ENCODE results near the gene OPN1MW. TPM values are rescaled to one million over a fixed set of nuclear protein-coding genes. Genes with fewer than 3 reads are reported as not detected.
"Not testable (repeated sequence)": the region's sequence is repeated elsewhere in the genome, so short reads cannot be mapped to it uniquely, and the experiment has no call there.

OPN1MW gene
- total RNA-seq, 5 donors from 2014 or later (not counting 1 experiment from before 2014, with no cell fraction given): not detected

GRCh38 chrX:154226706-154227105 is 44.3 kb downstream of the OPN1MW start:
- H3K36me3 ChIP-seq (ENCODE audit: control insufficient read depth in 2 of 2, extremely low read depth in 1 of 2, insufficient read depth in 1 of 2, low read length in 1 of 2); H3K27me3 Mint-ChIP-seq; H3K27me3 ChIP-seq (replicated peaks in 1 of 2; ENCODE audit: control insufficient read depth in 2 of 2, extremely low read depth in 1 of 2, insufficient read depth in 2 of 2, low read length in 1 of 2); ATAC-seq (replicated peaks in 1 of 4); H3K4me3 Mint-ChIP-seq; H3K27ac Mint-ChIP-seq; H3K4me1 ChIP-seq (ENCODE audit: control insufficient read depth in 1 of 2, extremely low read depth in 1 of 2, insufficient read depth in 2 of 2, low read length in 2 of 2); H3K4me3 ChIP-seq (ENCODE audit: control insufficient read depth in 1 of 2, extremely low read depth in 1 of 2, low read length in 1 of 2); H3K27ac ChIP-seq (ENCODE audit: low read length); H3K9me3 ChIP-seq; H3K4me1 Mint-ChIP-seq; CTCF ChIA-PET; H3K36me3 Mint-ChIP-seq; H3K9me3 Mint-ChIP-seq; POLR2A ChIA-PET; DNase-seq: not testable (repeated sequence)
- WGBS (ENCODE audit: insufficient coverage): no CpG with 5 or more reads among the region's 9 CpGs

GRCh38 chrX:154231443-154231842 is 49.0 kb downstream of the OPN1MW start:
- CTCF ChIA-PET; DNase-seq; H3K27ac ChIP-seq (ENCODE audit: low read length); H3K9me3 Mint-ChIP-seq; H3K36me3 ChIP-seq (ENCODE audit: control insufficient read depth in 2 of 2, extremely low read depth in 1 of 2, insufficient read depth in 1 of 2, low read length in 1 of 2); H3K4me1 Mint-ChIP-seq; H3K4me1 ChIP-seq (ENCODE audit: control insufficient read depth in 1 of 2, extremely low read depth in 1 of 2, insufficient read depth in 2 of 2, low read length in 2 of 2); POLR2A ChIA-PET; H3K27me3 ChIP-seq (replicated peaks in 1 of 2; ENCODE audit: control insufficient read depth in 2 of 2, extremely low read depth in 1 of 2, insufficient read depth in 2 of 2, low read length in 1 of 2); H3K27ac Mint-ChIP-seq; H3K36me3 Mint-ChIP-seq; H3K4me3 Mint-ChIP-seq; H3K9me3 ChIP-seq; H3K27me3 Mint-ChIP-seq; H3K4me3 ChIP-seq (ENCODE audit: control insufficient read depth in 1 of 2, extremely low read depth in 1 of 2, low read length in 1 of 2); ATAC-seq (replicated peaks in 1 of 4): not testable (repeated sequence)
- no CpG with 5 or more reads among the region's 3 CpGs for WGBS (ENCODE audit: insufficient coverage)

GRCh38 chrX:154233620-154234019 is 51.2 kb downstream of the OPN1MW start:
- CTCF ChIA-PET; H3K9me3 Mint-ChIP-seq; H3K27ac Mint-ChIP-seq; H3K4me1 ChIP-seq (ENCODE audit: control insufficient read depth in 1 of 2, extremely low read depth in 1 of 2, insufficient read depth in 2 of 2, low read length in 2 of 2); H3K36me3 Mint-ChIP-seq; H3K27ac ChIP-seq (ENCODE audit: low read length); H3K4me1 Mint-ChIP-seq; DNase-seq; H3K4me3 Mint-ChIP-seq; H3K27me3 ChIP-seq (replicated peaks in 1 of 2; ENCODE audit: control insufficient read depth in 2 of 2, extremely low read depth in 1 of 2, insufficient read depth in 2 of 2, low read length in 1 of 2); H3K27me3 Mint-ChIP-seq; ATAC-seq (replicated peaks in 1 of 4); H3K4me3 ChIP-seq (ENCODE audit: control insufficient read depth in 1 of 2, extremely low read depth in 1 of 2, low read length in 1 of 2); POLR2A ChIA-PET; H3K9me3 ChIP-seq; H3K36me3 ChIP-seq (ENCODE audit: control insufficient read depth in 2 of 2, extremely low read depth in 1 of 2, insufficient read depth in 1 of 2, low read length in 1 of 2): not testable (repeated sequence)
- no CpG with 5 or more reads among the region's 16 CpGs for WGBS (ENCODE audit: insufficient coverage)

- H3K27ac ChIP-seq (ENCODE audit: low read length); H3K4me1 ChIP-seq (ENCODE audit: control insufficient read depth in 1 of 2, extremely low read depth in 1 of 2, insufficient read depth in 2 of 2, low read length in 2 of 2); H3K9me3 Mint-ChIP-seq; H3K4me3 ChIP-seq (ENCODE audit: control insufficient read depth in 1 of 2, extremely low read depth in 1 of 2, low read length in 1 of 2); H3K36me3 Mint-ChIP-seq; CTCF ChIA-PET; H3K9me3 ChIP-seq; DNase-seq; H3K4me3 Mint-ChIP-seq; H3K27ac Mint-ChIP-seq; H3K4me1 Mint-ChIP-seq; ATAC-seq (replicated peaks in 1 of 4); H3K27me3 Mint-ChIP-seq; H3K36me3 ChIP-seq (ENCODE audit: control insufficient read depth in 2 of 2, extremely low read depth in 1 of 2, insufficient read depth in 1 of 2, low read length in 1 of 2); H3K27me3 ChIP-seq (replicated peaks in 1 of 2; ENCODE audit: control insufficient read depth in 2 of 2, extremely low read depth in 1 of 2, insufficient read depth in 2 of 2, low read length in 1 of 2); POLR2A ChIA-PET: not testable (repeated sequence)
- WGBS (ENCODE audit: insufficient coverage): no CpG with 5 or more reads among the region's 11 CpGs
Measured at GRCh38 chrX:154238939-154239559, 56.7 kb downstream of the OPN1MW start.

GRCh38 chrX:154239982-154240503 is 57.6 kb downstream of the OPN1MW start:
- H3K9me3 ChIP-seq; DNase-seq; H3K27me3 ChIP-seq (replicated peaks in 1 of 2; ENCODE audit: control insufficient read depth in 2 of 2, extremely low read depth in 1 of 2, insufficient read depth in 2 of 2, low read length in 1 of 2); H3K27ac Mint-ChIP-seq; H3K27me3 Mint-ChIP-seq; H3K4me3 ChIP-seq (ENCODE audit: control insufficient read depth in 1 of 2, extremely low read depth in 1 of 2, low read length in 1 of 2); ATAC-seq (replicated peaks in 1 of 4); H3K4me1 ChIP-seq (ENCODE audit: control insufficient read depth in 1 of 2, extremely low read depth in 1 of 2, insufficient read depth in 2 of 2, low read length in 2 of 2); H3K4me3 Mint-ChIP-seq; H3K36me3 Mint-ChIP-seq; POLR2A ChIA-PET; H3K36me3 ChIP-seq (ENCODE audit: control insufficient read depth in 2 of 2, extremely low read depth in 1 of 2, insufficient read depth in 1 of 2, low read length in 1 of 2); H3K4me1 Mint-ChIP-seq; H3K9me3 Mint-ChIP-seq; H3K27ac ChIP-seq (ENCODE audit: low read length): not testable (repeated sequence)
- CTCF ChIA-PET: interaction anchor here in 1 of 2 donors (0.7 kb wide), 1 partner anchor 145 kb away, joined by 3 read pairs; no protein-coding TSS in a partner anchor
- 73% methylated on average over 2 of the region's 8 CpGs for WGBS (ENCODE audit: insufficient coverage)

Other genes with a start within 250 kb of the OPN1MW start
- 10 to 100 TPM; 53.3 to 98.2 (median 80.0) TPM for gene NAA10, start 247.6 kb upstream of the OPN1MW start, total RNA-seq
- gene RENBP, start 238.0 kb upstream of the OPN1MW start, total RNA-seq: 10 to 100 TPM; 10.2 to 23.5 (median 19.5) TPM
- gene HCFC1, start 210.8 kb upstream of the OPN1MW start, total RNA-seq: 10 to 100 TPM; 67.1 to 73.4 (median 69.2) TPM
- gene TMEM187, start 209.8 kb upstream of the OPN1MW start, total RNA-seq: 10 to 100 TPM in 3 of 5 donors, 1 to 10 TPM in 2; 4.0 to 16.9 (median 14.1) TPM
- gene IRAK1, start 162.7 kb upstream of the OPN1MW start, total RNA-seq: 100 to 1,000 TPM in 1 of 5 donors, 10 to 100 TPM in 4; 66.5 to 102 (median 85.0) TPM
- 100 to 1,000 TPM in 3 of 5 donors, 10 to 100 TPM in 2; 84.9 to 129 (median 100) TPM for gene MECP2, start 84.9 kb upstream of the OPN1MW start, total RNA-seq
- gene OPN1LW, start 38.4 kb upstream of the OPN1MW start, total RNA-seq: not detected
- not detected for gene OPN1MW2, start 37.2 kb downstream of the OPN1MW start, total RNA-seq
- not detected for gene OPN1MW3, start 75.0 kb downstream of the OPN1MW start, total RNA-seq
- gene TEX28, start 112.5 kb downstream of the OPN1MW start, total RNA-seq: not detected
- 1 to 10 TPM in 4 of 5 donors, under 1 TPM in 1; 0.60 to 5.5 (median 1.3) TPM for gene TKTL1, start 113.2 kb downstream of the OPN1MW start, total RNA-seq
- gene FLNA, start 192.0 kb downstream of the OPN1MW start, total RNA-seq: 1,000 to 10,000 TPM in 4 of 5 donors, 100 to 1,000 TPM in 1; 893 to 1,483 (median 1,268) TPM
- 100 to 1,000 TPM in 2 of 5 donors, 10 to 100 TPM in 3; 73.4 to 136 (median 80.4) TPM for gene EMD, start 196.7 kb downstream of the OPN1MW start, total RNA-seq
- 1,000 to 10,000 TPM; 5,175 to 6,006 (median 5,765) TPM for gene RPL10, start 215.8 kb downstream of the OPN1MW start, total RNA-seq
- 10 to 100 TPM; 22.6 to 31.3 (median 25.5) TPM for gene DNASE1L1, start 226.7 kb downstream of the OPN1MW start, total RNA-seq
- 100 to 1,000 TPM in 3 of 5 donors, 10 to 100 TPM in 2; 89.8 to 144 (median 129) TPM for gene TAFAZZIN, start 228.9 kb downstream of the OPN1MW start, total RNA-seq
- 10 to 100 TPM; 37.9 to 56.8 (median 53.6) TPM for gene ATP6AP1, start 246.1 kb downstream of the OPN1MW start, total RNA-seq